ENCODE data around the gene APPBP2.

GRCh38 chr17:60496041-60496440 lies 30.0 kb downstream of the APPBP2 start:
- TF ChIP-seq EZH2 (IDR thresholded peaks at IDR 0.05) (no peak), CTCF (IDR thresholded peaks at IDR 0.05) (no peak), EZH2phosphoT487 (IDR thresholded peaks at IDR 0.05) (no peak)

All from neural progenitor cell (in vitro differentiated cells).